DND-41 (cell line): ENCODE results near the gene SAMD11.
A peak's percentile ranks its signal among the peaks of the same experiment; 100 is the strongest.

Experiments used
- ATAC-seq: fragments of 200-7000 bp; cut with Tn5 transposase; 3 replicates; pipeline ENCODE4 v1.9.1; 2021; ENCODE audit warnings: low read depth; ENCODE audit not compliant: insufficient read depth
- DNase-seq: peaks from one replicate; pipeline ENCODE4 v3.0.0-alpha.2; 2020
- H2AFZ ChIP-seq: 2 replicates; pipeline ENCODE4 v1.6.0; 2012; ENCODE audit warnings: low read depth, low read length
- H3K27ac ChIP-seq: 2 replicates; pipeline ENCODE4 v1.5.1; 2012; ENCODE audit warnings: low read length, inconsistent platforms
- H3K27me3 ChIP-seq: fragments of 200-600 bp; sonication (generic); 2 replicates; pipeline ENCODE4 v1.6.0; 2012; ENCODE audit warnings: low read length, mild to moderate bottlenecking, inconsistent platforms; ENCODE audit not compliant: insufficient read depth, poor library complexity
- H3K36me3 ChIP-seq: 2 replicates; pipeline ENCODE4 v1.5.1; 2012; ENCODE audit warnings: low read length, inconsistent platforms; ENCODE audit not compliant: insufficient read depth
- H3K4me1 ChIP-seq: 2 replicates; pipeline ENCODE4 v1.5.1; 2012; ENCODE audit warnings: mild to moderate bottlenecking, low read length; ENCODE audit not compliant: insufficient read depth
- H3K4me2 ChIP-seq: 2 replicates; pipeline ENCODE4 v1.6.0; 2012; ENCODE audit warnings: mild to moderate bottlenecking, moderate library complexity, low read length, inconsistent platforms; ENCODE audit not compliant: insufficient read depth
- H3K4me3 ChIP-seq, 2 experiments: fragments of 200-600 bp in 1 of 2; shearing (Covaris generic) in 1 of 2; 2 replicates each; pipeline ENCODE4 v1.5.1; 2012 to 2016; ENCODE audit warnings: inconsistent platforms in 2 of 2, low read length in 2 of 2, mild to moderate bottlenecking in 2 of 2, low read depth in 1 of 2, moderate library complexity in 1 of 2
- H3K79me2 ChIP-seq: 2 replicates; pipeline ENCODE4 v1.6.0; 2012; ENCODE audit warnings: low read length, inconsistent platforms; ENCODE audit not compliant: insufficient read depth
- H3K9ac ChIP-seq: 2 replicates; pipeline ENCODE4 v1.6.0; 2012; ENCODE audit warnings: low read depth, mild to moderate bottlenecking, inconsistent platforms, low read length, moderate library complexity
- H3K9me3 ChIP-seq: 2 replicates; pipeline ENCODE4 v1.5.1; 2012; ENCODE audit warnings: low read length, moderate library complexity, mild to moderate bottlenecking, inconsistent platforms; ENCODE audit not compliant: insufficient read depth, severe bottlenecking
- H4K20me1 ChIP-seq: 2 replicates; pipeline ENCODE4 v1.6.0; 2012; ENCODE audit warnings: low read length; ENCODE audit not compliant: insufficient read depth
- CTCF ChIP-seq: IDR thresholded peaks from 2 replicates; pipeline ENCODE4 v1.5.1; 2012; ENCODE audit warnings: borderline replicate concordance, low read length, moderate library complexity, mild to moderate bottlenecking; ENCODE audit not compliant: poor library complexity, severe bottlenecking; ENCODE audit errors: extremely low read depth
- EZH2 ChIP-seq: IDR thresholded peaks from 3 replicates; pipeline ENCODE4 v1.6.1; 2012; ENCODE audit warnings: borderline replicate concordance, low read depth, mild to moderate bottlenecking, moderate library complexity, low read length, inconsistent platforms; ENCODE audit not compliant: severe bottlenecking

The SAMD11 gene

GRCh38 chr1:967466-968343, 44.0 kb downstream of the SAMD11 start:
- Histone ChIP-seq H3K36me3 (peaks cover 22% of the 10 kb centered on the region), H3K27ac (no peak overlapping the region), H4K20me1 (peaks cover 21% of the 10 kb centered on the region), H3K4me1 (peaks cover 14% of the 10 kb centered on the region), H3K4me3 (no peak overlapping the region; a peak in 1 of 4 replicates), H3K9ac (no peak overlapping the region), H3K9me3 (no peaks in the 10 kb centered on the region), H3K4me2 (peak overlapping the region; percentile 97; the same call in 1 of the 2 replicates), H2AFZ (no peak overlapping the region), H3K27me3 (peaks cover 5% of the 10 kb centered on the region), H3K79me2 (no peaks in the 10 kb centered on the region)
- no peak for TF ChIP-seq EZH2
- TF ChIP-seq CTCF = no peak
- no peak for DNase-seq
- ATAC-seq = no peak

DNA sequence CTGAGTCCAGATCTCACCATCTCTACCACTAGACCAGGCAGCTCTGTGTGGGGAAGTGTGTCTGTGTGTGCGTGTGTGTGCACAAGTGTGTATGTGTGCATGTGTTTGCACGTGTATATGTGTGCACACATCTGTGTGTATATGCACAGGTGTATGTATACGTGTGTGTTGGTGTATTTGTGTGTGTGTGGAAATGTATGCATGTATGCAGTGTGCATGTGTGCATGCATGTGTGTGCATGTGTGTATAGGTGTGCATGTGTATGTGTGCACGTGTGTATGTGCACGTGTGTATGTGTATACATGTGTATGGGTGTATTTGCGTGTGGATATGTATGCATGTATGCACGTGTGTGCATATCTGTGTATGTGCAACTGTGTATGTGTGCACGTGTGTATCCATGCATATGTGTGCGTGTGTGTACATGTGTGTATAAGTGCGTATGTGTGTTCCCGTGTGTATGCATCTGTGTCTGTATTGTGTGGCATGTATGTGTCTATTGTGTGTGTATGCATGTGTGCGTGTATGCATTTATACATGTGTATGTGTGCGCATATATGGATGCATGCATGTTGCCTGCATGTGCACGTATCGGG, 45.6 kb downstream of the SAMD11 start:
- ATAC-seq = no peak
- no peak overlapping the region for H3K9ac ChIP-seq
- H3K4me2 ChIP-seq = no peak overlapping the region
- peaks cover 14% of the 10 kb centered on the region for H3K4me1 ChIP-seq
- DNase-seq = no peak
- no peaks in the 10 kb centered on the region for H3K79me2 ChIP-seq
- H2AFZ ChIP-seq = no peak overlapping the region
- peaks cover 21% of the 10 kb centered on the region for H4K20me1 ChIP-seq
- H3K36me3 ChIP-seq = 0 out of 2 replicates have a peak, but pooled peaks cover 7% of the 10 kb centered on the region
- no peak overlapping the region for H3K27ac ChIP-seq
- no peaks in the 10 kb centered on the region for H3K9me3 ChIP-seq
- TF ChIP-seq EZH2 (no peak), CTCF (no peak)
- H3K27me3 ChIP-seq = peaks cover 5% of the 10 kb centered on the region
- no peak overlapping the region for H3K4me3 ChIP-seq

DNA sequence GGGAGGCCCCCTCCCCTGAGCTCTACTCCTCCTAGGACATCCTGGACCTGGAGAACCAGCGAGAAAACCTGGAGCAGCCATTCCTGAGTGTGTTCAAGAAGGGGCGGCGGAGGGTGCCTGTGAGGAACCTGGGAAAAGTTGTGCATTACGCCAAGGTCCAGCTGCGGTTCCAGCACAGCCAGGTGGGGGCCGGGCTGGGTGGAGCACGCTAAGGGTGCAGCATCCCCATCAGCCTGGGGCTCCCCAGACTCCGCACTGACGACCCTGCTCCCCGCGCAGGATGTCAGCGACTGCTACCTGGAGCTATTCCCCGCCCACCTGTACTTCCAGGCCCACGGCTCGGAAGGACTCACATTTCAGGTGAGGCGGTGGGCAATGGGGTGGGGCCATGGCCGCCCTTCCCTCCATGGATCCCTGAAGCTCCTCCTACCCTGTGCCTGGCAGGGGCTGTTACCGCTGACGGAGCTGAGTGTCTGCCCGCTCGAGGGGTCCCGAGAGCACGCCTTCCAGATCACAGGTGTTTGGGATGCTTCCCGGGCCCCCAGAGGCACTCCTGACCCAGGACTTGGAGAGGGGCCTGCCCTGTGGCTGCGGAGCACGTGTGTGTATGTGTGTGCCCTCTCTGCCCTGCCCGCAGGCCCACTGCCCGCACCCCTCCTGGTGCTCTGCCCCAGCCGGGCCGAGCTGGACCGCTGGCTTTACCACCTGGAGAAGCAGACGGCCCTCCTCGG, 46.7 kb downstream of the SAMD11 start:
- Histone ChIP-seq H3K9ac (no peak overlapping the region), H3K27me3 (peaks cover 9% of the 10 kb centered on the region), H3K79me2 (no peaks in the 10 kb centered on the region), H3K9me3 (no peaks in the 10 kb centered on the region), H4K20me1 (peaks cover 21% of the 10 kb centered on the region), H3K27ac (no peak overlapping the region), H3K36me3 (0 out of 2 replicates have a peak, but pooled peaks cover 2% of the 10 kb centered on the region), H2AFZ (no peak overlapping the region), H3K4me1 (peaks cover 17% of the 10 kb centered on the region), H3K4me3 (no peak overlapping the region), H3K4me2 (no peak overlapping the region)
- ATAC-seq (no peak), DNase-seq (no peak)
- TF ChIP-seq CTCF (no peak), EZH2 (no peak)
